Keratinocyte (primary cell): ENCODE measurements around the gene SPATS2L. TPM values are rescaled to one million over a fixed set of nuclear protein-coding genes. Genes with fewer than 3 reads are reported as not detected.

Experiments used
- DNase-seq: peaks from one replicate; pipeline ENCODE4 v3.0.0-alpha.2; 2011; ENCODE audit warnings: low read depth, missing footprints, low spot score
- FAIRE-seq: peaks from 2 replicates; lab custom pipeline; 2011; peaks lifted over from hg19 to GRCh38; lab: Jason Lieb, UNC
- H2AFZ ChIP-seq: 2 replicates; pipeline ENCODE4 v1.6.0; 2012; ENCODE audit warnings: low read length, control low read depth, inconsistent platforms; ENCODE audit not compliant: control insufficient read depth
- H3K27ac ChIP-seq: 2 replicates; pipeline ENCODE4 v1.5.1; 2011; ENCODE audit warnings: low read length; ENCODE audit not compliant: control insufficient read depth, insufficient read depth
- H3K27me3 ChIP-seq: 3 replicates; pipeline ENCODE4 v1.6.0; 2011; ENCODE audit warnings: low read length; ENCODE audit not compliant: control insufficient read depth, insufficient read depth; ENCODE audit errors: extremely low read depth
- H3K36me3 ChIP-seq, 2 experiments: 2 replicates in 1 of 2; 3 replicates in 1 of 2; pipeline ENCODE4 v1.5.1; 2011; ENCODE audit warnings: low read length in 2 of 2, mild to moderate bottlenecking in 1 of 2; ENCODE audit not compliant: control insufficient read depth in 2 of 2, insufficient read depth in 2 of 2; ENCODE audit errors: extremely low read depth in 1 of 2
- H3K4me1 ChIP-seq: 3 replicates; pipeline ENCODE4 v1.5.1; 2011; ENCODE audit warnings: low read length; ENCODE audit not compliant: control insufficient read depth, insufficient read depth; ENCODE audit errors: extremely low read depth
- H3K4me2 ChIP-seq: 3 replicates; pipeline ENCODE4 v1.6.0; 2011; ENCODE audit warnings: low read depth, low read length; ENCODE audit not compliant: control insufficient read depth, insufficient read depth; ENCODE audit errors: extremely low read depth
- H3K4me3 ChIP-seq, 3 experiments: fragments of 200-600 bp in 1 of 3; sonication (generic) in 1 of 3; 2 replicates in 2 of 3; 3 replicates in 1 of 3; pipeline ENCODE4 v1.5.1; 2011 to 2016; ENCODE audit warnings: low read length in 3 of 3, mild to moderate bottlenecking in 3 of 3, control low read depth in 2 of 3, inconsistent platforms in 1 of 3, low read depth in 1 of 3, mixed read lengths in 1 of 3, mixed run types in 1 of 3, moderate library complexity in 1 of 3; ENCODE audit not compliant: control insufficient read depth in 2 of 3, insufficient read depth in 2 of 3; ENCODE audit errors: extremely low read depth in 1 of 3
- H3K79me2 ChIP-seq: 2 replicates; pipeline ENCODE4 v1.6.0; 2012; ENCODE audit warnings: low read length; ENCODE audit not compliant: control insufficient read depth, insufficient read depth
- H3K9ac ChIP-seq: 3 replicates; pipeline ENCODE4 v1.6.0; 2011; ENCODE audit warnings: low read length; ENCODE audit not compliant: control insufficient read depth, insufficient read depth; ENCODE audit errors: extremely low read depth
- H3K9me1 ChIP-seq: 3 replicates; pipeline ENCODE4 v1.6.0; 2011; ENCODE audit warnings: low read length; ENCODE audit not compliant: control insufficient read depth, insufficient read depth; ENCODE audit errors: extremely low read depth
- H3K9me3 ChIP-seq: 2 replicates; pipeline ENCODE4 v1.5.1; 2012; ENCODE audit warnings: low read depth, low read length; ENCODE audit not compliant: control insufficient read depth
- H4K20me1 ChIP-seq: 3 replicates; pipeline ENCODE4 v1.6.0; 2011; ENCODE audit warnings: low read length; ENCODE audit not compliant: control insufficient read depth, insufficient read depth; ENCODE audit errors: extremely low read depth
- EZH2 ChIP-seq: IDR thresholded peaks from one replicate; pipeline ENCODE4 v1.6.1; 2012; ENCODE audit warnings: inconsistent platforms, mild to moderate bottlenecking, low read length, moderate library complexity
- dilution Hi-C: fragments of 300-500 bp; cut with MboI; formaldehyde crosslinking; loops from one replicate; pipeline ENCODE4 v1.7.0; 2020; ENCODE audit warnings: low sequenced_read_pairs; ENCODE audit not compliant: extremely low pct_ligation_motif_present
- polyA plus RNA-seq, 5 experiments: library from polyadenylated mRNA; depleted of rRNA in 3 of 5; stranded (reverse) in 3 of 5; stranded (forward) in 1 of 5; unstranded in 1 of 5; fragments of >200 nt; gene quantifications; 1 replicate in 1 of 5; 2 replicates in 3 of 5; 3 replicates in 1 of 5; pipeline versions ENCODE4 v1.2.1 to v1.2.3, GENCODE V29; 2011 to 2012; ENCODE audit warnings: missing spikeins in 2 of 5, low read depth in 1 of 5, low replicate concordance in 1 of 5
- TF ChIP-seq, protein P1 (sequence below), 3 experiments: IDR thresholded peaks in 1 of 3; conservative IDR thresholded peaks in 1 of 3; optimal IDR thresholded peaks in 1 of 3; 2 replicates in 2 of 3; 3 replicates in 1 of 3; pipeline versions ENCODE3 to v1.5.1; 2011; ENCODE audit warnings: low read length in 3 of 3, mild to moderate bottlenecking in 3 of 3, moderate library complexity in 2 of 3, control low read depth in 1 of 3, inconsistent platforms in 1 of 3; ENCODE audit not compliant: insufficient read depth in 2 of 3; ENCODE audit errors: extremely low read depth in 1 of 3

SPATS2L gene
- polyA plus RNA-seq, 1 donor (not counting 4 experiments of a cell fraction or from before 2014, with no cell fraction given), result 95.3 TPM

DNA sequence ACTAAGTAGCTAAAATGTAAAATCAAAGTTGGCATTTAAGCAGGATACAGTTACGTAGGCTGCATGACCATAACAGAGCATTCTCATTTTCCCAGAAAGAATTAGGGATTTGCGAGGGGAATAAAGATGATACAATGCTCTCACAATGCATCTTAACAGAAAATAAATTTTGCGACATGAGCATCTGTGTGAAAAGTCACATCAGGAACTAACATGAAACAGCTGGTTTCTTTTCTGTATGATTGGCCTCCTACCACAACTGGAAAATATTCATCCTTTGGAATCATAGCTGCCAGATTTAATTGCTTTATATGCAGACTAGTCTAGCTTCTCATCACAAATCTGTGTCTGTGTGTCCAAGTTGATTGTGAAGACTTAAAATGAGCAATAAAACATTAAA, 137.4 kb downstream of the SPATS2L start:
- Histone ChIP-seq H3K9me1 (no peaks in the 10 kb centered on the region), H3K4me3 (no peak overlapping the region), H4K20me1 (no peaks in the 10 kb centered on the region), H3K79me2 (no peaks in the 10 kb centered on the region), H3K27me3 (no peaks in the 10 kb centered on the region), H2AFZ (no peak overlapping the region), H3K4me1 (no peaks in the 10 kb centered on the region), H3K9ac (no peak overlapping the region), H3K4me2 (no peak overlapping the region), H3K36me3 (peaks cover 12 to 16% of the 10 kb centered on the region in 2 experiments), H3K9me3 (no peaks in the 10 kb centered on the region), H3K27ac (no peak overlapping the region)
- no peak for TF ChIP-seq EZH2
- TF ChIP-seq, protein P1, sequence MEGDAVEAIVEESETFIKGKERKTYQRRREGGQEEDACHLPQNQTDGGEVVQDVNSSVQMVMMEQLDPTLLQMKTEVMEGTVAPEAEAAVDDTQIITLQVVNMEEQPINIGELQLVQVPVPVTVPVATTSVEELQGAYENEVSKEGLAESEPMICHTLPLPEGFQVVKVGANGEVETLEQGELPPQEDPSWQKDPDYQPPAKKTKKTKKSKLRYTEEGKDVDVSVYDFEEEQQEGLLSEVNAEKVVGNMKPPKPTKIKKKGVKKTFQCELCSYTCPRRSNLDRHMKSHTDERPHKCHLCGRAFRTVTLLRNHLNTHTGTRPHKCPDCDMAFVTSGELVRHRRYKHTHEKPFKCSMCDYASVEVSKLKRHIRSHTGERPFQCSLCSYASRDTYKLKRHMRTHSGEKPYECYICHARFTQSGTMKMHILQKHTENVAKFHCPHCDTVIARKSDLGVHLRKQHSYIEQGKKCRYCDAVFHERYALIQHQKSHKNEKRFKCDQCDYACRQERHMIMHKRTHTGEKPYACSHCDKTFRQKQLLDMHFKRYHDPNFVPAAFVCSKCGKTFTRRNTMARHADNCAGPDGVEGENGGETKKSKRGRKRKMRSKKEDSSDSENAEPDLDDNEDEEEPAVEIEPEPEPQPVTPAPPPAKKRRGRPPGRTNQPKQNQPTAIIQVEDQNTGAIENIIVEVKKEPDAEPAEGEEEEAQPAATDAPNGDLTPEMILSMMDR (optimal IDR thresholded peaks at IDR 0.05 in 1 of 3, IDR thresholded peaks at IDR 0.05 in 1 of 3, conservative IDR thresholded peaks at IDR 0.05 in 1 of 3; ENCODE audit: extremely low read depth in 1 of 3, insufficient read depth in 2 of 3, low read length in 3 of 3), result no peak
- no peak for FAIRE-seq
- DNase-seq, result no peak
- dilution Hi-C loops, result no loop called here

GRCh38 chr2:200444530-200444929, 138.0 kb downstream of the SPATS2L start:
- dilution Hi-C loops, result no loop called here
- no peaks in the 10 kb centered on the region for H4K20me1 ChIP-seq

More at GRCh38 chr2:200444530-200444929, 138.0 kb downstream of the SPATS2L start:
- no peaks in the 10 kb centered on the region for H3K27me3 ChIP-seq
- H2AFZ ChIP-seq, result no peak overlapping the region
- no peak overlapping the region for H3K27ac ChIP-seq
- H3K36me3 ChIP-seq, result peaks cover 12 to 16% of the 10 kb centered on the region in 2 experiments
- DNase-seq, result no peak
- no peak overlapping the region for H3K9ac ChIP-seq
- no peak overlapping the region for H3K4me2 ChIP-seq
- no peaks in the 10 kb centered on the region for H3K9me1 ChIP-seq
- TF ChIP-seq, protein P1 (optimal IDR thresholded peaks at IDR 0.05 in 1 of 3, IDR thresholded peaks at IDR 0.05 in 1 of 3, conservative IDR thresholded peaks at IDR 0.05 in 1 of 3; ENCODE audit: extremely low read depth in 1 of 3, insufficient read depth in 2 of 3, low read length in 3 of 3), result no peak
- no peak for FAIRE-seq
- H3K4me3 ChIP-seq, result no peak overlapping the region
- H3K9me3 ChIP-seq, result no peaks in the 10 kb centered on the region
- H3K79me2 ChIP-seq, result no peaks in the 10 kb centered on the region
- H3K4me1 ChIP-seq, result no peaks in the 10 kb centered on the region
